ENCODE data around the gene SNX33.

The SNX33 gene

DNA sequence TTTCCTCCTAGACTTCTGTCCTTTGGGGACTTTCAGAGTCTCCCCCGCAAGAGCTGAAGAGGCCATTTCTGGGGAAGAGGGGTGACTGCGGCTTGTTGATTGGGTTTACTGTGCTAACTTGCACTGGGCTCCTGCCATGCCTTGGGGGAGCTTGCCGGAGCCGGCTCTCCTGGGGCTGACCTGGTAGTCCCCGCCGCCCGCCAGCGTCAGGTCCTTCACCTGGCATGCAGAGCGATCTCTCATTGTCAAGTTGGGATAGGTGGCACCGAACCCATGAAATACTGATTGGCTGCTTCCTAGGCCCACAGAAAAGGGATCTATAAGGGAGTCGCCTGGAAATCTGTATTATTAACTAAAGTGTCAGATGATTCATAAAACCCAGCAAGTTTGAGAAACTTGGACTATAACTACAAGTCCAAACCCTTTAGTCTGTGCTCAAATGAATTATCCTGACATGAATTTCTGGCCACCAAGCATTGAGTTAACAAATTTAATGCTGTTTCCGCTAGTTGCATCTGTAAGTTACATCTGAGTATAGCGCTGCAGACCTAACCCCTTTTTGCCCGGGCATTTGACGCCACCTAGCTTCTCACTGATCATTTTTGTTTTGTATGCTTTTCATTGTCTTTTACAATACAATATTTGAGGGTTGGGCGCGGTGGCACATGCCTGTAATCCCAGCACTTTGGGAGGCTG, 7.1 kb upstream of the SNX33 start:
- H3K4me3 ChIP-seq (ENCODE audit: low read depth, low read length), result peak overlapping the region; percentile 58
- no peaks in the 10 kb centered on the region for H3K27me3 ChIP-seq (ENCODE audit: insufficient read depth, low read depth, severe bottlenecking)
- peak overlapping the region; percentile 93 for H3K27ac ChIP-seq
- TF ChIP-seq, protein P1, sequence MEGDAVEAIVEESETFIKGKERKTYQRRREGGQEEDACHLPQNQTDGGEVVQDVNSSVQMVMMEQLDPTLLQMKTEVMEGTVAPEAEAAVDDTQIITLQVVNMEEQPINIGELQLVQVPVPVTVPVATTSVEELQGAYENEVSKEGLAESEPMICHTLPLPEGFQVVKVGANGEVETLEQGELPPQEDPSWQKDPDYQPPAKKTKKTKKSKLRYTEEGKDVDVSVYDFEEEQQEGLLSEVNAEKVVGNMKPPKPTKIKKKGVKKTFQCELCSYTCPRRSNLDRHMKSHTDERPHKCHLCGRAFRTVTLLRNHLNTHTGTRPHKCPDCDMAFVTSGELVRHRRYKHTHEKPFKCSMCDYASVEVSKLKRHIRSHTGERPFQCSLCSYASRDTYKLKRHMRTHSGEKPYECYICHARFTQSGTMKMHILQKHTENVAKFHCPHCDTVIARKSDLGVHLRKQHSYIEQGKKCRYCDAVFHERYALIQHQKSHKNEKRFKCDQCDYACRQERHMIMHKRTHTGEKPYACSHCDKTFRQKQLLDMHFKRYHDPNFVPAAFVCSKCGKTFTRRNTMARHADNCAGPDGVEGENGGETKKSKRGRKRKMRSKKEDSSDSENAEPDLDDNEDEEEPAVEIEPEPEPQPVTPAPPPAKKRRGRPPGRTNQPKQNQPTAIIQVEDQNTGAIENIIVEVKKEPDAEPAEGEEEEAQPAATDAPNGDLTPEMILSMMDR (IDR thresholded peaks at IDR 0.05; ENCODE audit: low read depth, low read length), result peak; percentile 31; the same call in 1 of the 2 replicates
- DNase-seq, result peak; percentile 52
- H3K36me3 ChIP-seq, result peaks cover 16% of the 10 kb centered on the region
- H3K9me3 ChIP-seq (ENCODE audit: severe bottlenecking), result no peaks in the 10 kb centered on the region

DNA sequence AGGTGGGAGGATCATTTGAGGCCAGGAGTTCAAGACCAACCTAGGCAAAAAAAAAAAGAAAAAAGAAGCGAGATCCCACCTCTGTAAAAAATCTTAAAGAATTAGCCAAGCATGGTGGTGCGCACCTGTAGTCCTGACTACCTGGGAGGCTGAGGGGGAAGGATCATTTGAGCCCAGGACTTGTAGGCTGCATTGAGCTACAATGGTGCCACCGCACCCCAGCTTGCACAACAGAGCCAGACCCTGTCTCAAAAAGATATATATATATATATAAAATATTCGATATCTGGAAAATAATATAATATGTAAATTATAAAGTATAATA, 6.6 kb upstream of the SNX33 start:
- Histone ChIP-seq H3K27me3 (ENCODE audit: insufficient read depth, low read depth, severe bottlenecking) (no peaks in the 10 kb centered on the region), H3K27ac (no peak overlapping the region), H3K9me3 (ENCODE audit: severe bottlenecking) (no peaks in the 10 kb centered on the region), H3K36me3 (peaks cover 16% of the 10 kb centered on the region), H3K4me3 (ENCODE audit: low read depth, low read length) (peak overlapping the region; percentile 58; the same call in 1 of the 2 replicates)
- TF ChIP-seq, protein P1 (IDR thresholded peaks at IDR 0.05; ENCODE audit: low read depth, low read length), result no peak
- no peak for DNase-seq

DNA sequence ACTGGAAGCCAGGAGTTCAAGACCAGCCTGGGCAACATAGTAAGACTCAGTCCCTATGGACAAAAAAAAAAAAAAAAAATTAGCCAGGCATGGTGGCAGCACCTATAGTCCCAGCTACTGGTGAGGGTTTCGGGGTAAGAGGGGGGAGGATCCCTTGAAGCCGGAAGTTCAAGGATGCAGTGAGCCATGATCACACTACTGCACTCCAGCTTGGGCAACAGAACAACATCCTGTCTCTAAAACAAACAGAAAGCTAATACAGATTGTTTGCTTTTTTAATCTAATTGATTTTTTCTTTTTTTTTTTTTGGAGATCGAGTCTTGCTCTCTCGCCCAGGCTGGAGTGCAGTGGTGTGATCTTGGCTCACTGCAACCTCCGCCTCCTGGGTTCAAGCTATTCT, 6.1 kb upstream of the SNX33 start:
- Histone ChIP-seq H3K36me3 (peaks cover 16% of the 10 kb centered on the region), H3K9me3 (ENCODE audit: severe bottlenecking) (no peaks in the 10 kb centered on the region), H3K27ac (no peak overlapping the region), H3K4me3 (ENCODE audit: low read depth, low read length) (no peak overlapping the region), H3K27me3 (ENCODE audit: insufficient read depth, low read depth, severe bottlenecking) (no peaks in the 10 kb centered on the region)
- DNase-seq, result no peak
- TF ChIP-seq, protein P1 (IDR thresholded peaks at IDR 0.05; ENCODE audit: low read depth, low read length), result no peak

DNA sequence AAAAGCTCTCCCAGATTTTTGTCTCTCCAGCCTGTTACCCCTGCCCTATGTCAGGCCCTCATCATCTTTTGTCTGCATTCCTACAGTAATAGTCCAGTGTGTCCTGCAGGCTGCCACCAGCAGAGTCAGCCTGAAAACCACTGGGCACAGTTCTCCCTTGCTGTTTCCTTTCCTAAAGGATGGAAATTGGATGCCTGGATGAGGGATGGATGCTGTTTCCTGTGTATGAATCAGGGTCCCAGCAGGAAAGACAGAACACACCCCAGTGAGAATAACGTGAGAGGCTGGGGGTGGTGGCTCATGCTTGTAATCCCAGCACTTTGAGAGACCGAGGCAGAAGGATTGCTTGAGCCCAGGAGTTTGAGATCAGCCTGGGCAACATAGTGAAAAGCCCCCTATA, 3.3 kb upstream of the SNX33 start:
- Histone ChIP-seq H3K4me3 (ENCODE audit: low read depth, low read length) (no peak overlapping the region), H3K27ac (no peak overlapping the region), H3K27me3 (ENCODE audit: insufficient read depth, low read depth, severe bottlenecking) (no peaks in the 10 kb centered on the region), H3K36me3 (peaks cover 5% of the 10 kb centered on the region), H3K9me3 (ENCODE audit: severe bottlenecking) (no peaks in the 10 kb centered on the region)
- DNase-seq, result no peak
- TF ChIP-seq, protein P1 (IDR thresholded peaks at IDR 0.05; ENCODE audit: low read depth, low read length), result no peak

DNA sequence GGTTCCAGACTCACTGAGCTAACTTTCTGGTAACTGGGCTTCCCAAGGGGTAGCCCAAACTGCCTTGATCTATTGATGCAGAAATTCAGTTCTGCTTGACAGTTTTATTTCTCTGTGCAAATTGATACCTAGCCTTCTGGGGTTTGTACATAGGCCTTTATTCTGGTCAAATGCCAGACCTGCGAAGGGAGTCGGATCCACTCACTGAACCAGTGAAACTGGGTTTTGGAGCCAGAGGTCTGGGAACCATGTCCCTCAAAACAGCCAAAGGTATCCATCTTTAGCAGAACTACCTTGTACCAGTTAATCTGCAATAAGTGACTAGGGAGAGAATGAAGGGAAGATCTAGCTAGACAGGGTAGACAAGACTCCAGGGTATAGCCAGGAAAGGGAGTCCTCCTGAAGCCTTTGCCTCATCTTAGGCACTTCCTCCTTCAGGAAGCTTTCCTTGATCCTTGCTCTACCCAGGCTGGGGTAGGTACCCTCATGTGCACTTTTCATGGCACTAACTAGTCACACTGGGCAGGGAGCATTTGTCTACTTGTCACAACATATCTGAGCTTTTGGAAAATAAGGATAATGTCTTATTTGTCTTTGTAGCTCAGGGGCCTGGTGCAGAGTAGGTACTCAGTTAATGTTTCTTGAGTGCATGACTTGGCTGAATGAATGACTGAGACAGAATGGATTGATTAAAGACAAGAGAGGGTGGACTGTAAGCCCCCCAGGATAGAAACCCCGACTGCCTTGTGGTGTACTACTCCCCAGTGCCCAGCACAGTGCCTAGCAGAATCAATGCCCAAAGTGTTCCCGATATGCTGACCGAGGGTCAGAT, 1.4 kb upstream of the SNX33 start:
- DNase-seq, result no peak
- Histone ChIP-seq H3K4me3 (ENCODE audit: low read depth, low read length) (peak overlapping the region; percentile 87), H3K9me3 (ENCODE audit: severe bottlenecking) (no peaks in the 10 kb centered on the region), H3K27ac (no peak overlapping the region), H3K36me3 (peaks cover 10% of the 10 kb centered on the region), H3K27me3 (ENCODE audit: insufficient read depth, low read depth, severe bottlenecking) (no peaks in the 10 kb centered on the region)
- TF ChIP-seq, protein P1 (IDR thresholded peaks at IDR 0.05; ENCODE audit: low read depth, low read length), result no peak
